AG09309 (cell line): ENCODE data around the gene RPUSD1.

Experiments
- DNase-seq: peaks from one replicate; pipeline ENCODE4 v3.0.0-alpha.2; 2010; ENCODE audit warnings: low read depth
- H3K4me3 ChIP-seq: 2 replicates; pipeline ENCODE4 v1.5.1; 2011; ENCODE audit warnings: mild to moderate bottlenecking, low read depth, low read length, moderate library complexity; ENCODE audit not compliant: control insufficient read depth
- CTCF ChIP-seq: IDR thresholded peaks from 2 replicates; pipeline ENCODE4 v1.5.1; 2011; ENCODE audit warnings: mild to moderate bottlenecking, low read depth, low read length, inconsistent platforms; ENCODE audit not compliant: insufficient read depth, control insufficient read depth; ENCODE audit errors: missing control alignments

The RPUSD1 gene

DNA sequence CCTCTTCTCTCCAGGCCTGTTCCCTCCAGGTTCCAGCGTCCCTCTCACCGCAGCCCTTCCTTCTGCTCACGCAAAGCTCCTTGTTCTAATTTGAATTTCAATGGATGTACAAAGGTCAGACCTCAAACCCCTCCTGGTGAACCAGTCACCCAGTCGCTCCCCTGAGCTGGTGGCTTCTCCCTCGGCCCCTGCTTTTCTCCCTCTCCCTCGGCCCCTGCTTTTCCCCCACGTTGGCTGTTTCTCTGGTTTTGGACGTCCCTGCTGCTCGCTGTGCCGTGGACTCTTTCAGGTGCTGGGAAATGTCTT lies 36.2 kb downstream of the RPUSD1 start:
- no peak overlapping the region for H3K4me3 ChIP-seq
- DNase-seq: no peak
- TF ChIP-seq CTCF: no peak

DNA sequence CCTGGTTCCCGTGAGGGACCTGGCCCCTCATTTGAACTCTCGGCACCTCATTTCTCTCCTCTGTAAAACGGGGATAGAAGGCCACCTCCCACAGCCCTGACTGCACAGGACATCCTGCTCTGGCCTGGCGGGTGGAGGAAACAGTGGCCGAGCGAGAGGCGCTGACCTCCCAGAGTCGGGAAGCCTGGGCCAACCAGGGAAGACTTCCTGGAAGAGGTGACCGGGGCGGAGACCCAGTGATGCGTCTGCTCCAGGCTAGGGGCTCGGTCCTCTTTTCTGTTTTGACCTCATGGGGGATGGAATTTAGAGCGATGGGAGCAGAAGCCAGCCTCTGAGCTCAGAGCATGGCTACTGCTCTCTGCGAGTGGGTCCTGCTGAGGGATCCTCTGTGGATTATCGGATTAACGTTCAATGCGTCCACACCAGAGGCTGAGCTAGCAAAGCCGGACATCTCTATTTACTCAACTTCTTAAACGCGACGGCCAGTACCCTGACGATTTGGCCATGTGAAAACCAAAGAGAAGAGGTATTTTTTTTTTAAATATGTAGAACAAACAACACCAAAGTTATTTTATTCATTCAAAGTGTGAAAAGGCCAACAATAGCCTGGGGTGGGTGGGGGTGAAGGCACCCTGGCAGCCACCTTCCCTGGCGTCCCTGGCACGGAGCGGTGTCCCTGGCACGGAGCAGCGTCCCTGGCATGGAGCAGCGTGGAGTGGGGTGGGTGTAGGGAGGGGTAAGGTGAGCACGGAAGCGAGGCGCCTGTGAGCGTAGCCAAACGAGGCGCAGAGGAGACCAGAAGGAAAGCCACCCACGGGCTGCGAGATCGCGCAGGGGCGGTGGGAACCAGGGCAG lies 36.8 kb downstream of the RPUSD1 start:
- no peak overlapping the region for H3K4me3 ChIP-seq
- TF ChIP-seq CTCF: no peak
- DNase-seq: no peak

DNA sequence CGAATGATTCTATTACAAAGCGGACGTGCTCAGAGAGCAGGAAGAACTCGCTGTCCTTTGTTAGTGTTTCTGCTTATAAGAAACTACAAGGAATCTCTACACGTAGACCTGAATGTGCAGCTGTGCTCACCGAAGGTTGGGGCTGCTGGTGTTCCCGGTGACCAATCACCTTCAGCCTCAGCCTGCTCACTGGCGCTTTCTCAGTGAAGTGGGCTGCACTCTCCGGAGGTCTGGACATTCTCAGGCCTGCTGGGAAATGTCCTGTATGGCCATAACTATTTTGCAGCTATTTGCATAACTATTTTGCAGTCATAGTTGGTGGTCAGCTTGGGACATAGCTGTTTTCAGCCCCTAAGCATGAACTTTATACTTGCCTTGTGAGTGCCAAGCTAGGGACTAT lies 37.7 kb downstream of the RPUSD1 start:
- no peak for TF ChIP-seq CTCF
- no peak overlapping the region for H3K4me3 ChIP-seq
- DNase-seq: no peak

- no peak for TF ChIP-seq CTCF
- DNase-seq: peak; percentile 87
- no peak overlapping the region for H3K4me3 ChIP-seq
These were observed 39.2 kb downstream of the RPUSD1 start for GRCh38 chr16:749010-749409.

- H3K4me3 ChIP-seq: no peak overlapping the region
- no peak for TF ChIP-seq CTCF
- no peak for DNase-seq
These were observed 40.0 kb downstream of the RPUSD1 start for GRCh38 chr16:747978-748746.

DNA sequence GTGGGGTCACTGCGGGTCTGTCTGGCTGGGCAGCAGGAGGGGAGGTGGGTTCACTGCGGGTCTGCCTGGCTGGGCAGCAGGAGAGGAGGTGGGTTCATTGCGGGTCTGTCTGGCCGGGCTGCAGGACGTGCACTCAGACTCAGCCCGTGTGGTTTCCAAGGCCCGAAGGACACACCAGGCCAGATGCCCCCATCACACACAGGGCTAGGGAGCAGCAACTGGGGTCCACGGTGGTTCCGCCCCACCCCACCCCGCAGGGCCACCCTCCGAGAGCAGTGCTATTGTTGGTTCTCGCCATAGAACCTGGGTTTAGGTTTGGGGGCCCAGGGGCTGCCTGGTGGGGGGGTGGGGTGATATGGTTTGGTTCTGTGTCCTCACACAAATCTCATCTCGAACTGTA lies 41.5 kb downstream of the RPUSD1 start:
- no peak for TF ChIP-seq CTCF
- no peak for DNase-seq
- no peak overlapping the region for H3K4me3 ChIP-seq
